Hepatocyte (in vitro differentiated cells): ENCODE measurements around the gene COX6A1. TPM values are rescaled to one million over a fixed set of nuclear protein-coding genes. Genes with fewer than 3 reads are reported as not detected.

Experiments
- DNase-seq: peaks from one replicate; pipeline ENCODE4 v3.0.0-alpha.2; 2016; ENCODE audit warnings: low spot score
- H2AFZ ChIP-seq: fragments of 200-600 bp; sonication (generic); 2 replicates; pipeline ENCODE4 v1.6.0; 2016; ENCODE audit warnings: antibody characterized with exemption, mild to moderate bottlenecking
- H3K27ac ChIP-seq: fragments of 200-600 bp; sonication (generic); 2 replicates; pipeline ENCODE4 v1.5.1; 2016; ENCODE audit warnings: mild to moderate bottlenecking
- H3K27me3 ChIP-seq: fragments of 200-600 bp; sonication (generic); 2 replicates; pipeline ENCODE4 v1.6.1; 2016
- H3K36me3 ChIP-seq: fragments of 200-600 bp; sonication (generic); replicated peaks from 2 replicates; pipeline ENCODE4 v1.5.1; 2016; ENCODE audit warnings: low read depth; ENCODE audit not compliant: insufficient read depth
- H3K4me1 ChIP-seq: fragments of 200-600 bp; sonication (generic); 2 replicates; pipeline ENCODE4 v1.5.1; 2016; ENCODE audit warnings: mild to moderate bottlenecking, moderate library complexity; ENCODE audit not compliant: insufficient read depth
- H3K4me2 ChIP-seq: fragments of 200-600 bp; sonication (generic); 2 replicates; pipeline ENCODE4 v1.6.0; 2016
- H3K4me3 ChIP-seq: fragments of 200-600 bp; sonication (generic); 2 replicates; pipeline ENCODE4 v1.5.1; 2016; ENCODE audit warnings: mild to moderate bottlenecking
- H3K79me2 ChIP-seq: fragments of 200-600 bp; sonication (generic); 2 replicates; pipeline ENCODE4 v1.6.0; 2017; ENCODE audit warnings: mild to moderate bottlenecking
- H3K9me2 ChIP-seq: fragments of 200-600 bp; sonication (generic); replicated peaks from 2 replicates; pipeline ENCODE4 v1.6.0; 2017; ENCODE audit warnings: mild to moderate bottlenecking; ENCODE audit not compliant: insufficient read depth
- H3K9me3 ChIP-seq: fragments of 200-600 bp; sonication (generic); 2 replicates; pipeline ENCODE4 v1.5.1; 2016; ENCODE audit warnings: low read depth, mild to moderate bottlenecking
- H4K20me1 ChIP-seq: fragments of 200-600 bp; sonication (generic); 2 replicates; pipeline ENCODE4 v1.6.0; 2016; ENCODE audit warnings: mild to moderate bottlenecking; ENCODE audit not compliant: insufficient read depth, poor library complexity, severe bottlenecking
- CTCF ChIP-seq: fragments of 200-600 bp; sonication (generic); IDR thresholded peaks from 2 replicates; pipeline ENCODE4 v1.5.1; 2016; ENCODE audit warnings: antibody characterized with exemption, mild to moderate bottlenecking; ENCODE audit not compliant: poor library complexity
- EZH2 ChIP-seq: fragments of 200-600 bp; sonication (generic); IDR thresholded peaks from 2 replicates; pipeline ENCODE4 v1.6.1; 2016; ENCODE audit warnings: antibody characterized with exemption, mild to moderate bottlenecking, borderline replicate concordance
- EZH2phosphoT487 ChIP-seq: fragments of 200-600 bp; sonication (generic); IDR thresholded peaks from one replicate; pipeline ENCODE4 v1.6.1; 2018; ENCODE audit warnings: antibody characterized with exemption, mild to moderate bottlenecking, low read depth, moderate library complexity; ENCODE audit not compliant: unreplicated experiment, severe bottlenecking
- WGBS: methylation state at CpG from one replicate; pipeline ENCODE4 v1.1.6; 2016; ENCODE audit warnings: low lambda C conversion rate; ENCODE audit errors: missing lambda C conversion rate; 5-methylcytosine and 5-hydroxymethylcytosine counted together
- polyA plus RNA-seq: library from polyadenylated mRNA; unstranded; fragments of >200 nt; fragmentation: Nextera tagmentation; extraction: Ambion mirVana; gene quantifications from 2 replicates; pipeline ENCODE4 v1.2.1, GENCODE V29; 2016
- total RNA-seq: library from RNA; depleted of rRNA; stranded (reverse); fragments of >200 nt; gene quantifications from 2 replicates; pipeline ENCODE4 v1.2.3, GENCODE V29; 2014

The COX6A1 gene
- total and polyA plus RNA-seq, 2 experiments from 2014 or later, result 581 to 1,059 TPM

GRCh38 chr12:120432772-120433525 lies 5.0 kb upstream of the COX6A1 start:
- no peaks in the 10 kb centered on the region for H3K79me2 ChIP-seq
- H3K4me2 ChIP-seq, result no peak overlapping the region
- H2AFZ ChIP-seq, result no peak overlapping the region
- H3K27ac ChIP-seq, result no peak overlapping the region
- TF ChIP-seq EZH2 (no peak), CTCF (no peak), EZH2phosphoT487 (no peak)
- 75% methylated on average over 10 of the region's 10 CpGs for WGBS
- no peaks in the 10 kb centered on the region for H3K4me1 ChIP-seq
- H3K9me3 ChIP-seq, result no peaks in the 10 kb centered on the region
- DNase-seq, result no peak
- no peak overlapping the region for H3K4me3 ChIP-seq
- H3K36me3 ChIP-seq, result no peaks in the 10 kb centered on the region
- no peaks in the 10 kb centered on the region for H4K20me1 ChIP-seq
- no peaks in the 10 kb centered on the region for H3K27me3 ChIP-seq
- H3K9me2 ChIP-seq, result no peaks in the 10 kb centered on the region

- no peak for DNase-seq
- TF ChIP-seq CTCF (no peak), EZH2phosphoT487 (no peak), EZH2 (no peak)
- peak overlapping the region; percentile 53 for H3K27ac ChIP-seq
- no peaks in the 10 kb centered on the region for H3K36me3 ChIP-seq
- H3K4me1 ChIP-seq, result peaks cover 13% of the 10 kb centered on the region
- peaks cover 22% of the 10 kb centered on the region for H4K20me1 ChIP-seq
- peak overlapping the region; percentile 26 for H3K4me3 ChIP-seq
- H2AFZ ChIP-seq, result peak overlapping the region; percentile 19
- no peaks in the 10 kb centered on the region for H3K9me3 ChIP-seq
- peak overlapping the region; percentile 83 for H3K4me2 ChIP-seq
- H3K79me2 ChIP-seq, result peaks cover 46% of the 10 kb centered on the region
- WGBS, result 45% methylated on average over 17 of the region's 17 CpGs
- H3K9me2 ChIP-seq, result no peaks in the 10 kb centered on the region
- H3K27me3 ChIP-seq, result no peaks in the 10 kb centered on the region
Measured at GRCh38 chr12:120438495-120439198, 734 bp downstream of the COX6A1 start.

GRCh38 chr12:120439646-120440247 lies 1.8 kb downstream of the COX6A1 start:
- peak; percentile 86 for DNase-seq
- TF ChIP-seq EZH2 (no peak), CTCF (peak; percentile 66), EZH2phosphoT487 (no peak)
- H3K4me2 ChIP-seq, result peak overlapping the region; percentile 83
- H4K20me1 ChIP-seq, result peaks cover 25% of the 10 kb centered on the region
- peaks cover 17% of the 10 kb centered on the region for H3K4me1 ChIP-seq
- H3K36me3 ChIP-seq, result no peaks in the 10 kb centered on the region
- H3K4me3 ChIP-seq, result no peak overlapping the region
- no peak overlapping the region for H2AFZ ChIP-seq
- WGBS, result 35% methylated on average over 6 of the region's 6 CpGs
- no peak overlapping the region for H3K27ac ChIP-seq
- H3K9me3 ChIP-seq, result no peaks in the 10 kb centered on the region
- no peaks in the 10 kb centered on the region for H3K27me3 ChIP-seq
- H3K9me2 ChIP-seq, result no peaks in the 10 kb centered on the region
- H3K79me2 ChIP-seq, result peaks cover 57% of the 10 kb centered on the region
